Upper lobe of left lung (tissue), 4 donors: ENCODE measurements around the gene MINDY2.

Experiments
- EP300 ChIP-seq, 4 donors: sonication (generic); formaldehyde crosslinking; IDR thresholded peaks; one replicate each; pipeline ENCODE4 v1.5.1; 2017; ENCODE audit warnings: antibody characterized with exemption in 4 of 4, control low read depth in 2 of 4
- POLR2A ChIP-seq, 4 donors: fragments of 450-650 bp; IDR thresholded peaks; one replicate each; pipeline ENCODE4 v1.5.1; 2016 to 2017; ENCODE audit warnings: antibody characterized with exemption in 4 of 4, mild to moderate bottlenecking in 2 of 4
- POLR2AphosphoS5 ChIP-seq, 2 donors: sonication (generic); formaldehyde crosslinking; IDR thresholded peaks; one replicate each; pipeline ENCODE4 v1.5.1; 2017; ENCODE audit warnings: antibody characterized with exemption in 2 of 2
- TF ChIP-seq, protein P1 (sequence below), 6 experiments: fragments of 450-650 bp in 4 of 6; fragments of 200-600 bp in 2 of 6; sonication (generic) in 2 of 6; IDR thresholded peaks; one replicate each; pipeline ENCODE4 v1.5.1; 2016 to 2019; ENCODE audit warnings: antibody characterized with exemption in 6 of 6

DNA sequence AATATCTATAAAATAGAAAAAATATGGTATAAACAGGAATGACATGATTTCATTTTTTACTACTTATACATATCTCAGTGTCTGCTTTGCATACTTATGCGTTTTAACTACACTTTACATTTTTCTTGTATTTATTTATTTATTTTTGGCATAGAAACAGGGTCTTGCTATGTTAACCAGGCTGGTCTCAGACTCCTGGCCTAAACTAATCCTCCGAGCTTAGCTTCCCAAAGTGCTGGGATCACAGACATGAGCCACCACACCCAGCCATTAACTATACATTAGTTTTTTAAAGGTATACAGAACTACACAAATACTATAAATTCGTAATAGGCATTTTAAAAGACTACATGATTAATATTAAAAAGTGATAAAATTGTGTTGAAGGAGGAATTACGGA lies 30.7 kb upstream of the MINDY2 start:
- TF ChIP-seq POLR2AphosphoS5 (IDR thresholded peaks at IDR 0.05) (no peak), POLR2A (IDR thresholded peaks at IDR 0.05) (no peak), EP300 (IDR thresholded peaks at IDR 0.05) (no peak)
- TF ChIP-seq, protein P1, sequence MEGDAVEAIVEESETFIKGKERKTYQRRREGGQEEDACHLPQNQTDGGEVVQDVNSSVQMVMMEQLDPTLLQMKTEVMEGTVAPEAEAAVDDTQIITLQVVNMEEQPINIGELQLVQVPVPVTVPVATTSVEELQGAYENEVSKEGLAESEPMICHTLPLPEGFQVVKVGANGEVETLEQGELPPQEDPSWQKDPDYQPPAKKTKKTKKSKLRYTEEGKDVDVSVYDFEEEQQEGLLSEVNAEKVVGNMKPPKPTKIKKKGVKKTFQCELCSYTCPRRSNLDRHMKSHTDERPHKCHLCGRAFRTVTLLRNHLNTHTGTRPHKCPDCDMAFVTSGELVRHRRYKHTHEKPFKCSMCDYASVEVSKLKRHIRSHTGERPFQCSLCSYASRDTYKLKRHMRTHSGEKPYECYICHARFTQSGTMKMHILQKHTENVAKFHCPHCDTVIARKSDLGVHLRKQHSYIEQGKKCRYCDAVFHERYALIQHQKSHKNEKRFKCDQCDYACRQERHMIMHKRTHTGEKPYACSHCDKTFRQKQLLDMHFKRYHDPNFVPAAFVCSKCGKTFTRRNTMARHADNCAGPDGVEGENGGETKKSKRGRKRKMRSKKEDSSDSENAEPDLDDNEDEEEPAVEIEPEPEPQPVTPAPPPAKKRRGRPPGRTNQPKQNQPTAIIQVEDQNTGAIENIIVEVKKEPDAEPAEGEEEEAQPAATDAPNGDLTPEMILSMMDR (IDR thresholded peaks at IDR 0.05), result no peak
